Calu3 (cell line): ENCODE data around the gene TXN. TPM values are rescaled to one million over a fixed set of nuclear protein-coding genes. Genes with fewer than 3 reads are reported as not detected.

Source experiments
- BruUV-seq: library from RNA; stranded (reverse); fragments of 400-500 nt; replicated peaks from 2 replicates; lab custom pipeline; 2021; lab: Mats Ljungman, UMichigan
- CTCF ChIA-PET: fragments of 300-600 bp; sonication (Branson Sonifier 250); formaldehyde crosslinking; loops from one replicate; lab custom pipeline; 2022; ENCODE audit warnings: antibody characterized with exemption; lab: Charles Lee
- DNase-seq: peaks from one replicate; pipeline ENCODE4 v3.0.0; 2022
- H3K27ac Mint-ChIP-seq: one replicate; pipeline ENCODE4 v1.8.0; 2022; ENCODE audit warnings: mixed read lengths; ENCODE audit not compliant: unreplicated experiment
- H3K27me3 Mint-ChIP-seq: one replicate; pipeline ENCODE4 v1.8.0; 2022; ENCODE audit warnings: mixed read lengths; ENCODE audit not compliant: unreplicated experiment
- H3K36me3 Mint-ChIP-seq: one replicate; pipeline ENCODE4 v1.8.0; 2022; ENCODE audit warnings: mild to moderate bottlenecking, moderate library complexity, mixed read lengths; ENCODE audit not compliant: insufficient read depth, unreplicated experiment
- H3K4me1 Mint-ChIP-seq: one replicate; pipeline ENCODE4 v1.8.0; 2022; ENCODE audit warnings: mild to moderate bottlenecking, low read depth, mixed read lengths; ENCODE audit not compliant: unreplicated experiment
- H3K4me3 Mint-ChIP-seq: one replicate; pipeline ENCODE4 v1.8.0; 2022; ENCODE audit warnings: mild to moderate bottlenecking, low read depth, moderate library complexity, mixed read lengths; ENCODE audit not compliant: unreplicated experiment
- H3K9me3 Mint-ChIP-seq: one replicate; pipeline ENCODE4 v1.8.0; 2022; ENCODE audit warnings: low read depth, mixed read lengths; ENCODE audit not compliant: unreplicated experiment
- intact Hi-C: fragments of 100-400 bp; cut with micrococcal nuclease; formaldehyde crosslinking; loops from one replicate; pipeline ENCODE4 v1.10.0; 2022; ENCODE audit not compliant: unreplicated experiment
- total RNA-seq: library from RNA; stranded (reverse); gene quantifications from 2 replicates; pipeline ENCODE4 v1.2.3, GENCODE V29; 2022
- TF ChIP-seq, protein P1 (sequence below): fragments of 200-600 bp; IDR thresholded peaks from one replicate; pipeline ENCODE4 v1.8.0; 2022; ENCODE audit warnings: antibody characterized with exemption; ENCODE audit not compliant: unreplicated experiment

Gene TXN
- total RNA-seq, 1 experiment from 2014 or later, result 278 TPM

DNA sequence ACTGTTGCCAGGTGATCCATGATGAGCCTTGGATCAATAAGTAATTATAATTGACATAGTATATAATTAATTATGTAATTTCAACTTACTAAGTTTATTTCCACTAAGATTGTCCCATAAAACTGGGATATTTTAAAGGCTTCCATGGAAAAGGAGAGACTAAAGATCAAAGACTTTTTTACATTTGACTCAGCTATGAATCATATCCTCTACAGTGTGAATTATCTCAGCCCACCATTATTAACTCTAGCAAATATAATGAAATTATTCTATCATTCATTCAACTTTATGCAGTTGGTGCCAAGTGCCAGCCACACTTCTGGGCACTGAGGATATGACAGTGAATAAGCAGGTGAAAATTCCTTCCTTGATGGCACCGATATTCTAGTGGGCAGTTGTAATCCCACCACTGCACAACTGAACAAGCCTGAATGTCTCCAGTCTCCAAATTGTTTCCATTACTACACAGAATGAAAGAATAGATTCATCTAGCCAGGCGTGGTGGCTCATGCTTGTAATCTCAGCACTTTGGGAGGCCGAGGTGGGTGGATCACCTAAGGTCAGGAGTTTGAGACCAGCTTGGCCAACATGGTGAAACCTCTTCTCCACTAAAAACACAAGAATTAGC is 21.9 kb upstream of the TXN start:
- no peaks in the 10 kb centered on the region for H3K27me3 Mint-ChIP-seq
- TF ChIP-seq, protein P1, sequence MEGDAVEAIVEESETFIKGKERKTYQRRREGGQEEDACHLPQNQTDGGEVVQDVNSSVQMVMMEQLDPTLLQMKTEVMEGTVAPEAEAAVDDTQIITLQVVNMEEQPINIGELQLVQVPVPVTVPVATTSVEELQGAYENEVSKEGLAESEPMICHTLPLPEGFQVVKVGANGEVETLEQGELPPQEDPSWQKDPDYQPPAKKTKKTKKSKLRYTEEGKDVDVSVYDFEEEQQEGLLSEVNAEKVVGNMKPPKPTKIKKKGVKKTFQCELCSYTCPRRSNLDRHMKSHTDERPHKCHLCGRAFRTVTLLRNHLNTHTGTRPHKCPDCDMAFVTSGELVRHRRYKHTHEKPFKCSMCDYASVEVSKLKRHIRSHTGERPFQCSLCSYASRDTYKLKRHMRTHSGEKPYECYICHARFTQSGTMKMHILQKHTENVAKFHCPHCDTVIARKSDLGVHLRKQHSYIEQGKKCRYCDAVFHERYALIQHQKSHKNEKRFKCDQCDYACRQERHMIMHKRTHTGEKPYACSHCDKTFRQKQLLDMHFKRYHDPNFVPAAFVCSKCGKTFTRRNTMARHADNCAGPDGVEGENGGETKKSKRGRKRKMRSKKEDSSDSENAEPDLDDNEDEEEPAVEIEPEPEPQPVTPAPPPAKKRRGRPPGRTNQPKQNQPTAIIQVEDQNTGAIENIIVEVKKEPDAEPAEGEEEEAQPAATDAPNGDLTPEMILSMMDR, result no peak
- intact Hi-C loops, result loop anchor here (2.0 kb wide), 1 partner anchor 25 kb away; no protein-coding TSS in a partner anchor
- no peak overlapping the region for H3K4me3 Mint-ChIP-seq
- no peaks in the 10 kb centered on the region for H3K9me3 Mint-ChIP-seq
- no peak for DNase-seq
- H3K27ac Mint-ChIP-seq, result no peak overlapping the region
- no TSS peak for BruUV-seq
- H3K36me3 Mint-ChIP-seq, result no peaks in the 10 kb centered on the region
- CTCF ChIA-PET, result no interaction called here
- peaks cover 40% of the 10 kb centered on the region for H3K4me1 Mint-ChIP-seq

DNA sequence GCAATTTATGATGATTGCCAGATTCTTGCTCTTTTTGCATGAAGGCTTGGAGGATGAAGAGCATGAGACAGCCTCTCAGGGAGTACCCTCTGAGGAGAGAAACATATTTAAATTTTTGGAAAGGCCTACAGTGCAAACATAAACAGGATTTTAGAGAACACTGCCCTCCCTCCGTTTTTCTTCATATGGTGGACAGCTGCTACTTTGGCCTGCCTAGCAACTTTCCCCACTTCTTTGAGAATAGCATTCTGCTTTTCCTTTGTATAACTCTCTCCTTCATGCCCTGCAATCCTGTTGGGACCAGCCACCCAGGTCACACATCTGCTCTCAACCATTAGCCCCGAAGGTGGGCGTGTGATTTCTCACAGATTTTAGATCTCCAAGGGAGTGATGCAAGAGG is 20.5 kb upstream of the TXN start:
- no peak for DNase-seq
- Mint-ChIP-seq H3K9me3 (no peaks in the 10 kb centered on the region), H3K36me3 (no peaks in the 10 kb centered on the region), H3K4me1 (peaks cover 26% of the 10 kb centered on the region), H3K27me3 (no peaks in the 10 kb centered on the region), H3K27ac (no peak overlapping the region), H3K4me3 (no peak overlapping the region)
- no TSS peak for BruUV-seq
- intact Hi-C loops, result no loop called here
- CTCF ChIA-PET, result no interaction called here
- TF ChIP-seq, protein P1, result no peak

DNA sequence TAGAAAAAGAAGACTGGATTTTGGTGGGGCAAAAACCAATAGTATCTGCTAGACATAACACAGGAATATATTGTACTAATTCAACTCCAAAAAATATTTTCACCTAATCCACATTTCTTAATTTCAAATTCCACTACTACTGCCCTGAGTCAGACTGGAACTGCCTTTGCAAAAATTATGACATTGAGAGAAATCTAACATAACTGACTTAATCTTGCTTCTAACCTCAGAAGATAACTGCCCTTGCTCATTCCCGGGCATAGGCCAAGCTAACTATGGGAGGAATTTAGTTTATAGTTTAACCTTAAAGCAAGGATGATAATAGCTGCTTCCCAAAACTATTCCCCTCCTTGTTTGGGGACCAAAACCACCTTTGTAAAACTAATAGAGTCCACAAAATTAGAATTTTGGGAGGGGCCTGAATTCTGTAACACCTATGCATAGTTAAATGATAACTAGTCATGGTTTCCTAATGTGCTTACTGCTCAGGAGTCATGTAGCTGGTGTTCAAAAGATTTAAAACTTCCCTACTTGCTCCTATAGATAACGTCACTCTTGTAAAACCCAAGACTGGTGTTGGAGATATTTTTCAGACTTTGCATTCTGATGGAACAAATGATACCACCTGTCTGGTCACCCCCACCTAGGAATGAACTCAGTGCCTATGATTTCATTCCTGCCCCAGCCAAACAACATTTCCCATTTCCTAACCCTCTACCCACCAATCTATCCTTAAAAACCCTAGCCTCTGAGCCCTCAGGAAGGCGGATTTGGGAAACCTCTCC is 14.1 kb upstream of the TXN start:
- H3K27ac Mint-ChIP-seq, result no peak overlapping the region
- H3K27me3 Mint-ChIP-seq, result no peaks in the 10 kb centered on the region
- CTCF ChIA-PET, result no interaction called here
- DNase-seq, result no peak
- TF ChIP-seq, protein P1, result no peak
- intact Hi-C loops, result no loop called here
- no peaks in the 10 kb centered on the region for H3K9me3 Mint-ChIP-seq
- no peak overlapping the region for H3K4me3 Mint-ChIP-seq
- BruUV-seq, result no TSS peak
- no peaks in the 10 kb centered on the region for H3K4me1 Mint-ChIP-seq
- H3K36me3 Mint-ChIP-seq, result no peaks in the 10 kb centered on the region

DNA sequence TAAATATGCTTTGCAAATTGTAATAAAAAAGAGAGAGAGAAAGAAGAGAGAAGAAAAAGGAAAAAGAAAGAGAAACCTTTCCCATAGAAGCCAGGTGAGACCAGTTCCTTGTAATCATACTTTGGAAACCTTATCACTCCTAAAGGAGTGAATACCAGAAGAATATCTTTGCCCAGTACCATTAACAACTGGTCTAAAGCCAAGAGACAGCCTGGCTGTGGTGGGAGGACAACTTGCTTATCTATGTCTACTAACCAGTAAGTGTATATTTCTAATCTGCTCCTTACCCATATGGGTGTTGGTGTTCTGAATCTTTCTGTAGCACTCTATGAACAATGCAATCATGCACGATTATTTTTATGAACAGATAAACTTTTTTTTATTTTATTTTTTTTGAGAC is 10.5 kb upstream of the TXN start:
- CTCF ChIA-PET, result no interaction called here
- no peaks in the 10 kb centered on the region for H3K27me3 Mint-ChIP-seq
- intact Hi-C loops, result no loop called here
- H3K4me3 Mint-ChIP-seq, result no peak overlapping the region
- no peak for DNase-seq
- H3K36me3 Mint-ChIP-seq, result no peaks in the 10 kb centered on the region
- BruUV-seq, result no TSS peak
- no peaks in the 10 kb centered on the region for H3K9me3 Mint-ChIP-seq
- TF ChIP-seq, protein P1, result no peak
- no peaks in the 10 kb centered on the region for H3K4me1 Mint-ChIP-seq
- H3K27ac Mint-ChIP-seq, result no peak overlapping the region
